A673 (cell line): Measurements from ENCODE around the gene LIX1L. TPM values are rescaled to one million over a fixed set of nuclear protein-coding genes. Genes with fewer than 3 reads are reported as not detected.

Experiments
- BruUV-seq: library from RNA; stranded (reverse); fragments of 400-500 nt; replicated peaks from 2 replicates; lab custom pipeline; 2021; lab: Mats Ljungman, UMichigan
- CTCF ChIA-PET: fragments of 300-600 bp; sonication (Branson Sonifier 250); formaldehyde crosslinking; loops from one replicate; lab custom pipeline; 2022; ENCODE audit warnings: antibody characterized with exemption; lab: Charles Lee
- POLR2A ChIA-PET: fragments of 300-600 bp; sonication (Branson Sonifier 250); formaldehyde crosslinking; loops from one replicate; lab custom pipeline; 2022; ENCODE audit warnings: antibody characterized with exemption; ENCODE audit not compliant: low non-redundant PET; lab: Charles Lee
- DNase-seq: peaks from one replicate; pipeline ENCODE4 v3.0.0-alpha.2; 2015; ENCODE audit warnings: low spot score
- H3K27ac ChIP-seq: fragments of 200-600 bp; sonication (generic); 2 replicates; pipeline ENCODE4 v1.5.1; 2016; ENCODE audit warnings: mixed run types, low read depth, mild to moderate bottlenecking, mixed read lengths, antibody characterized with exemption, low read length; ENCODE audit not compliant: poor library complexity, severe bottlenecking
- H3K27me3 ChIP-seq: fragments of 200-600 bp; sonication (generic); replicated peaks from 2 replicates; pipeline ENCODE4 v1.6.1; 2017; ENCODE audit warnings: mixed run types, low read depth, mild to moderate bottlenecking, mixed read lengths, antibody characterized with exemption, low read length; ENCODE audit not compliant: insufficient read depth, poor library complexity
- H3K36me3 ChIP-seq: fragments of 200-600 bp; sonication (generic); 2 replicates; pipeline ENCODE4 v1.6.1; 2016; ENCODE audit warnings: mixed run types, mild to moderate bottlenecking, mixed read lengths, antibody characterized with exemption, low read length; ENCODE audit not compliant: insufficient read depth, poor library complexity, severe bottlenecking
- H3K4me1 ChIP-seq: fragments of 200-600 bp; sonication (generic); 2 replicates; pipeline ENCODE4 v1.6.1; 2017; ENCODE audit warnings: mixed run types, mild to moderate bottlenecking, mixed read lengths, antibody characterized with exemption, low read length; ENCODE audit not compliant: insufficient read depth, poor library complexity, severe bottlenecking
- H3K4me3 ChIP-seq: fragments of 200-600 bp; sonication (generic); 2 replicates; pipeline ENCODE4 v1.5.1; 2016; ENCODE audit warnings: low read depth, mixed run types, mild to moderate bottlenecking, mixed read lengths, low read length; ENCODE audit not compliant: poor library complexity, severe bottlenecking
- H3K9me3 ChIP-seq: fragments of 200-600 bp; sonication (generic); 2 replicates; pipeline ENCODE4 v1.6.1; 2016; ENCODE audit warnings: mixed run types, low read depth, mild to moderate bottlenecking, mixed read lengths, antibody characterized with exemption, low read length; ENCODE audit not compliant: poor library complexity, severe bottlenecking
- CTCF ChIP-seq: fragments of 300-800, 200-600 bp; sonication (generic); conservative IDR thresholded peaks from 2 replicates; pipeline ENCODE4 v1.5.1; 2017; ENCODE audit warnings: low read depth, mild to moderate bottlenecking, antibody characterized with exemption, low read length, moderate library complexity, mixed read lengths
- EZH2 ChIP-seq: fragments of 200-600 bp; sonication (generic); IDR thresholded peaks from 2 replicates; pipeline ENCODE4 v1.6.1; 2017; ENCODE audit warnings: borderline replicate concordance, low read depth, mild to moderate bottlenecking, mixed read lengths, antibody characterized with exemption, low read length; ENCODE audit not compliant: poor library complexity, severe bottlenecking
- intact Hi-C: fragments of 100-400 bp; cut with micrococcal nuclease; formaldehyde crosslinking; loops from one replicate; pipeline ENCODE4 v1.10.0; 2022; ENCODE audit not compliant: unreplicated experiment
- total RNA-seq: library from RNA; stranded (reverse); gene quantifications from 2 replicates; pipeline ENCODE4 v1.2.3, GENCODE V29; 2021

LIX1L gene
- total RNA-seq, 1 experiment from 2014 or later, result 40.1 TPM

- BruUV-seq, result no TSS peak
- peaks cover 42% of the 10 kb centered on the region for H3K4me1 ChIP-seq
- intact Hi-C loops, result no loop called here
- H3K27ac ChIP-seq, result peak overlapping the region; percentile 18
- DNase-seq, result no peak
- no peak overlapping the region for H3K4me3 ChIP-seq
- TF ChIP-seq CTCF, result no peak
- no peak for TF ChIP-seq EZH2
- ChIA-PET POLR2A (no interaction called here), CTCF (no interaction called here)
- no peaks in the 10 kb centered on the region for H3K9me3 ChIP-seq
- no peaks in the 10 kb centered on the region for H3K36me3 ChIP-seq
- no peaks in the 10 kb centered on the region for H3K27me3 ChIP-seq
Observed at GRCh38 chr1:145983206-145983675, 25.4 kb upstream of the LIX1L start.

DNA sequence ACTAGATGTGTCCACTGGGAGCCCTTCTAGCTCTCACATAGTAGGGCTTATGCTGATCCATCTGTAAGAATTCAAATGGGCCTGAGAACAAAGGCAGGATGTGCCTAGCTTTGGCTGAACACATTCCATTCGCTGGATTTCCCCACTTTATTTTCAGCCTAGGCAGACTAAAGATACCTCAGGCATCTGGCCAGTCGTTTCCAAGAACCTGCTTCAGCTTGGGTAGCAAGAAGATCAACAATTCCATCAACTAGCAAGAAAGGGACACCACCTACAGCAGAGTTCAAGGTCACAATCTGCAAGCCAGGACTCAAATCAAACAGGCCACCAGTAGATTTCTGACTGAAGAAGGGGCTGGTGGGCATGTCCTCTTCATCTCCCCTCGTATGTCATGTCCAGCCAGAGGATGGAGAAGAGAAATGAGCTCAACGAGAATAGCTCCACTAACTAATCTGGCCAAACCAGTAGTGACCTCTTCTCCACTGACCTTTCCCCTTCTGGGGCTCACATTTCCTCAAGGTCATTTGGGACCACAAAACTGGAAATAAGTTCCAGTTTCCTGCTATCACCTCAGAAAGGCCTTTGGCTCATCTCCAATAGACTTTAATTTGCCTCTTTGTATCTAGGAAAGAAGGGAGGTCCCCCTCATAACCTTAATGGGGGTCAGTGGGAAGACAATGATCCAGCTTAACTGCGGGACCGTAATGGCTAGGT, 24.4 kb upstream of the LIX1L start:
- Histone ChIP-seq H3K4me1 (peaks cover 50% of the 10 kb centered on the region), H3K36me3 (no peaks in the 10 kb centered on the region), H3K27me3 (no peaks in the 10 kb centered on the region), H3K9me3 (no peaks in the 10 kb centered on the region), H3K27ac (no peak overlapping the region), H3K4me3 (no peak overlapping the region)
- CTCF ChIA-PET, result interaction anchor here (1.0 kb wide), 1 partner anchor 90 kb away, joined by 3 read pairs; no protein-coding TSS in a partner anchor
- no peak for DNase-seq
- no TSS peak for BruUV-seq
- intact Hi-C loops, result no loop called here
- TF ChIP-seq CTCF (no peak), EZH2 (no peak)
- POLR2A ChIA-PET, result no interaction called here

GRCh38 chr1:145980457-145980994, 22.7 kb upstream of the LIX1L start:
- no peak for DNase-seq
- Histone ChIP-seq H3K36me3 (no peaks in the 10 kb centered on the region), H3K27ac (peak overlapping the region; percentile 90), H3K4me3 (no peak overlapping the region), H3K4me1 (peaks cover 43% of the 10 kb centered on the region), H3K9me3 (no peaks in the 10 kb centered on the region), H3K27me3 (no peaks in the 10 kb centered on the region)
- no peak for TF ChIP-seq EZH2
- no peak for TF ChIP-seq CTCF
- POLR2A ChIA-PET, result interaction anchor here (0.9 kb wide), 1 partner anchor 71 kb away, joined by 3 read pairs; no protein-coding TSS in a partner anchor
- CTCF ChIA-PET, result interaction anchor here (1.5 to 2.0 kb wide), 2 partner anchors 8 to 26 kb away, joined by 3 to 19 read pairs; no protein-coding TSS in a partner anchor
- BruUV-seq, result no TSS peak
- intact Hi-C loops, result no loop called here
